Breast epithelium (tissue), 3 donors: ENCODE measurements around the gene ART5.

Experiments
- POLR2AphosphoS5 ChIP-seq, 3 donors: sonication (generic); formaldehyde crosslinking; IDR thresholded peaks; one replicate each; pipeline ENCODE4 v1.6.1; 2017; ENCODE audit warnings: antibody characterized with exemption in 3 of 3
- TF ChIP-seq, protein P1 (sequence below), 3 donors: fragments of 450-650 bp; IDR thresholded peaks; one replicate each; pipeline ENCODE4 v1.5.1; 2016 to 2017; ENCODE audit warnings: antibody characterized with exemption in 3 of 3, mild to moderate bottlenecking in 3 of 3, moderate library complexity in 3 of 3

DNA sequence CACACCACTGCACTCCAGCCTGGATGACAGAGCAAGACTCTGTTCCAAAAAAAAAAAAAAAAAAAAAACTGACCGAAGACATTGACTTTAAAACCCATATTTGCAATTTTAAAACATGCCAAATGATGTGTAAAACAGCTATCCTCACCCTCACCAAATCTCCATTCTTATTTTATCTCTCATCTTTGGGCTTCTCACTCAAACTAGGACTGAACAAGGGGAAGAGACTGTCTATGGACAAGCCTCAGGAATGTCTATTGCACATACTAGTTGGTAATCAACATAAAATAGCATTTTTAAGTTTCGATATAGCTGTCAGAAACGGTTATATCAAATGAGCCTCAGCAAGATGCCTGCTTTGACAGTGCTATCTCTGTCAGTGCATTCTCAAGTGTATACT, 37.3 kb upstream of the ART5 start:
- no peak for TF ChIP-seq POLR2AphosphoS5 (IDR thresholded peaks at IDR 0.05)
- TF ChIP-seq, protein P1, sequence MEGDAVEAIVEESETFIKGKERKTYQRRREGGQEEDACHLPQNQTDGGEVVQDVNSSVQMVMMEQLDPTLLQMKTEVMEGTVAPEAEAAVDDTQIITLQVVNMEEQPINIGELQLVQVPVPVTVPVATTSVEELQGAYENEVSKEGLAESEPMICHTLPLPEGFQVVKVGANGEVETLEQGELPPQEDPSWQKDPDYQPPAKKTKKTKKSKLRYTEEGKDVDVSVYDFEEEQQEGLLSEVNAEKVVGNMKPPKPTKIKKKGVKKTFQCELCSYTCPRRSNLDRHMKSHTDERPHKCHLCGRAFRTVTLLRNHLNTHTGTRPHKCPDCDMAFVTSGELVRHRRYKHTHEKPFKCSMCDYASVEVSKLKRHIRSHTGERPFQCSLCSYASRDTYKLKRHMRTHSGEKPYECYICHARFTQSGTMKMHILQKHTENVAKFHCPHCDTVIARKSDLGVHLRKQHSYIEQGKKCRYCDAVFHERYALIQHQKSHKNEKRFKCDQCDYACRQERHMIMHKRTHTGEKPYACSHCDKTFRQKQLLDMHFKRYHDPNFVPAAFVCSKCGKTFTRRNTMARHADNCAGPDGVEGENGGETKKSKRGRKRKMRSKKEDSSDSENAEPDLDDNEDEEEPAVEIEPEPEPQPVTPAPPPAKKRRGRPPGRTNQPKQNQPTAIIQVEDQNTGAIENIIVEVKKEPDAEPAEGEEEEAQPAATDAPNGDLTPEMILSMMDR (IDR thresholded peaks at IDR 0.05): no peak
